GM21619 (cell line): ENCODE results near the gene PHOSPHO1.
A peak's percentile ranks its signal among the peaks of the same experiment; 100 is the strongest.

Experiments used
- ATAC-seq: cut with Tn5 transposase; IDR thresholded peaks from one replicate; pipeline ENCODE4 v1.9.1; 2021; ENCODE audit not compliant: unreplicated experiment

The PHOSPHO1 gene

DNA sequence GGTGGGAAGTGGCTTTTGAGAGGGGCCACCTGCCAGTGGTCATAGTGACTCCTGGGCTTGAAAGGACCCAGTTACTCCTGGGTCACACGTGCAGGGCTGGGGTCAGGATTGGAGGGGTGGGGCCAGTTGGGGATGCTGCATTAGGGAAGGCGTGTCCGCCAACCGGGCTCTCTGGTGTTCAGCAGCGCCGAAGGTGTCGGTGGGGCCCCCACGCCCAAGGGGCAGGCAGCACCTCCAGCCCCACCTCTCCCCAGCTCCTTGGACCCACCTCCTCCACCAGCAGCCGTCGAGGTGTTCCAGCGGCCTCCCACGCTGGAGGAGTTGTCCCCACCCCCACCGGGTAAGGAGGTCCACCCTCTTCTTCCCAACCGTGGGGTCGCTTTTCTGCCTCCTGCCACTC lies 10.6 kb downstream of the PHOSPHO1 start:
- ATAC-seq, result no peak

DNA sequence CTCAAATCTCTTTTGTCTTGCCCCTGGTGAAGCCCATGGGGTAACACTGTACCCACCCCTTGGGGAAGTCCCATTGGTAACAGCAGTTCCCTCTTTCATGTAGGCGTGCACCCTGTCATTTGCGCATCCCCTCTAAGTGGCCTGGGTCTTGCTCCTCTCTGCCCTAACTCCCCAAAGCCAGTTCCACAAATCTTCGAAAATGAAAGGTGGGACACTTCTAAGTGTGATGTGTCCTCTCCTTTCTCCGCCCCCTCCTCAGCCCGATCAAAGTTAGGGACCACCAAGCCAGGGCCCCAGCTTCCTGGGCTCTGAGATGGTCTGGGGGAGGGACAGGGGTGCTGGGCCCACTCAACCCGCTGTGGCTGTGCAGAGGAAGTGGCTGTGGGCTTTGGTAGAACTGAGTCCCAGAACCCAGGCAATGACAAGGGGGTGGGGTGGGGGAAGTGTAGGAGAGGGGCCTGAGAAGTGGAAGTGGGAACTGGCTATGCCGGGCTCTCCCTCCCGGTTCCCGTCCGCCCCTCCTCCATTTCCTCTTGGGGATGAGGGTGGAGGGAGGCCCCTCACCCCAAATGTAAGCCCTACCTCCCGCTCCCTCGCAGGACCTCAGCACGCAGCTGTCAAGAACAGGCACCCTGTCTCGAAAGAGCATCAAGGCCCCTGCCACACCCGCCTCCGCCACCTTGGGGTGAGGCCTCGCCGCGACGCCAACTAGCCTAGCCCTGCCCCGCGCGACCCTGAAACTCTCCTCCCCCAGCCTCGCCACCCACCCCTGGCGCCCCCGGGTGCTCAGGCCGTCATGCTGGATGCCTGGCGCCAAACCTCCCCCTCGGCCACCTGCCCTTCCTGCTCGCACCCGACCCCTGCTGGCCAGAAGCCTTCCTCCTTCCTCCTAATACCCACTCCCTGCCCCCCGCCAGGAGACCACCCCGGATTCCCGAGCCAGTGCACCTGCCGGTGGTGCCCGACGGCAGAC lies 11.4 kb downstream of the PHOSPHO1 start:
- ATAC-seq, result no peak

DNA sequence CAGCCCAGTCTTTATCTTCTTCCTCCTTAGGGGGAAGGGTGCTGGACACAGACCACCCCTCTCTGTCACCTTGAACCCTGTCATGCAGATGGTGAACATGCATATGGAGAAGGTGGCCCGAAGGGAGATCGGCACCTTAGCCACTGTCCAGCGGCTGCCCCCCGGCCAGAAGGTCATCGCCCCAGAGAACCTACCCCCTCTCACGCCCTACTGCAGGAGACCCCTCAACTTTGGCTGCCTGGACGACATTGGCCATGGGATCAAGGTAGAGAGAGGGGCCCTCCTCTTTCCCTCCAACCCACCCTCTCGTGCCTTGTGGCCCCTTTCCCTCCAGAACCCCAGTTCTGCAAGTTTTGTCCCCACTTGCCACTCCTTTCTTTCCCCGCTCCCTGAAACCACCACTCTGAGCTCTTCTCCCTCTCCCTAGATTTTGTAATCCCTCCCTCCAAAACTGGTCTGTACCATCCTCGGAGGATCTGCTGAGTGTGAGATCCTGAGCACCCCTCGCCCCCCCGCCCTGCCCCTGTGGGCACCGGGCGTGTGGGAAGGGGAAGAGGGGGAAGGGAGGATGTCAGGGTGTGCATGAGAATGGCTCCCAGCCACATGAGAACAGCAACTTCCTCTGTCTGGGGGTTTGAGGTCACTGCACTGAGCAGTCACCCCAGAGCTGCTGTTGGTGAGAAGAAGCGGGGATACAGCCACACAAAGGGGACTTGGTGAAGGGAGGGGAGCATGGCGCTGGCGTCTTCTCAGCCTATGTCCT lies 12.8 kb downstream of the PHOSPHO1 start:
- ATAC-seq, result peak; percentile 39

DNA sequence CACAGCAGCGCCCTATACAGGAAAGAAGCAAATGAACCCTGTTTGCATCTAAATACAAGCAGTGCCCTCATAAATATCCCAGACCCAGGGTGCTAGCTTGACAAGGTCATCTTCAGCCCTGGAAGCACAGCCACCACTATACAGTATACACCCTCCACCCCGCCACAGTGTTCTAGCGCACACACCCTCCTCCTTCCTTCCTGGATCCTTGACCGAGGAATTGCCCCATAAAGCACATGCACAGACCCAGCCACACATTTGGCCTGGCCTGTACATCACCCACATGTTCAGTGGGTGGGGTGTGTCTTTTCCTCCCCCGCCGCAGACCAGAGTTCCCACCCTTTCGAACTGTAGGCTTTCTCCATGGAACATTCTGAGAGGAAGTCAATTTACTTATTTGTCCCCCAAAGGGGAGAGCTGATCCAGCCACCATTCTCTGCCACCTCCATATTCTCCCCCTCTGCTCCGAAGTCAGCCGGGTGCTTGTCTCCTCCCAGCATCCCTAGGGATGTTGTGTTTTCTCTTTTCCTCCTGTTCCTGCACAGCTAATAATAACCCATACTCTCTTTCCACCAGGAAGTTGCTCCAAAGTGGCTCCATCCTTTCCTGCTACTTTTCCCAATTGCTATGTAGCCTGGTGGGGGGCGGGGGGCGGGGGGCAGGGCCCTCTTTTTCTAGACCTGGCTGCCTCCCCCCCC lies 13.5 kb downstream of the PHOSPHO1 start:
- no peak for ATAC-seq

DNA sequence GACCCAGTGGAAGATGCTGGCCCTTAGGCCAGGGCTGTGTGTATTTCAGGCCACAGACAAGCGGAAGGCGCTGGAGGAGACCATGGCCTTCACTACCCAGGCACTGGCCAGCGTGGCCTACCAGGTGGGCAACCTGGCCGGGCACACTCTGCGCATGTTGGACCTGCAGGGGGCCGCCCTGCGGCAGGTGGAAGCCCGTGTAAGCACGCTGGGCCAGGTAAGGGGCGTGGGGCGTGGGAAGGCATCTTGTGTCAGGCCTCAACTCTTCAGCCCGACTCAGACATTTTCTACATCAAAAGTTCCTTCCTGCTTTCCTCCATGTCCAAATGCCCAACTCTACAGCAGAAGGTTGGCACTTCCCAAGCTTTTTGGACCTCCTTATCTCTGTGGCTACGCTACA lies 14.1 kb downstream of the PHOSPHO1 start:
- no peak for ATAC-seq

DNA sequence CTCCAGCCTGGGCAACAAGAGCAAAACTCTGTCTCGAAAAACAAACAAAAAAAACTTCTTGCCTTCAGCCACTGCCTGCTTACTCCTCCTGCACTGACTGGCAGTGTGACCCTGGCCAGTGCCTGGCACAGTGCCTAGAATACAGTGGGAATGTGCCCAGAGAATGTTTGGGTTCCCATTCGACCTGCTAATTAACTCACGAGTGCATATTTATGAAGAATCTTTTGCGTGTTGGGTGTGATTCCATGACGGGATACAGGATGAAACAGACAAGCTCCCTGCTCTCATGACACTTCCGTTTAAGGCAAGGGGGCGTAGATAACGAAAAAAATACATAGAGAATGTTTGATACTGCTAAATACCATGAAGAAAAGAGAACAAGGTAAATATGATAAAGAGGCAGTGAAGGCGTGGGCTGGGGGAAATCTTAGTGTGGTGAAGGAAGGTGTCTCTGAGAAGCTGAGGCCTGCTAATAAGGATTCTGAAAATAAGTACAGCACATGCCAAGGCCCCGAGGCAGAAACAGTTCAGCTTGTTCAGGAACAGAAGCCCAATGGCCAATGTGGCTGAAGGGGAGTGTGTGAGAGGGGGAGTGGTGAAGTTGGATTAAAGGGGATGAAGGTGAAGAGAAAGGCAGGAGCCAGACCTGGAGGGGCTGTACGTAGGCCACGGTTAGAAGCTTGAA lies 15.8 kb downstream of the PHOSPHO1 start:
- ATAC-seq, result no peak

DNA sequence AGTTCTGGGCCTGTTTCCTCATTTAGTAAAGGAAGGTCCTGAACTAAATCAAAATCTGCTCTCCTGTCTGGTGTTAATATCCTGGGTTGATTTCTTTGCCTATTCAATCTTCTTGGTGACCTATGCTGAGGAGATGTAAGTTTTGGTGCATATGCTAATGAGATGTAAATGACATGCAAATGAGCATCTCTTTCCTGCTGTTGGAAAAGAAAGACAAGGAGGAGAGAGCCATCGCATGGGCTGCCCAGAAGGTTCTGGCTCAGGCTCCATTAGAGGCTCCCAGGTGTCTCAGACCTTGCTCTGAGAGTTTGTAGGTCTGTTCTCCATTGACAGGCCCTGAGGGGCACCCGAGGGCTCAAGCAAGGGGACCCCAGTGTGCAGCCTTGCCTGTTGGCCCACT lies 16.7 kb downstream of the PHOSPHO1 start:
- no peak for ATAC-seq

DNA sequence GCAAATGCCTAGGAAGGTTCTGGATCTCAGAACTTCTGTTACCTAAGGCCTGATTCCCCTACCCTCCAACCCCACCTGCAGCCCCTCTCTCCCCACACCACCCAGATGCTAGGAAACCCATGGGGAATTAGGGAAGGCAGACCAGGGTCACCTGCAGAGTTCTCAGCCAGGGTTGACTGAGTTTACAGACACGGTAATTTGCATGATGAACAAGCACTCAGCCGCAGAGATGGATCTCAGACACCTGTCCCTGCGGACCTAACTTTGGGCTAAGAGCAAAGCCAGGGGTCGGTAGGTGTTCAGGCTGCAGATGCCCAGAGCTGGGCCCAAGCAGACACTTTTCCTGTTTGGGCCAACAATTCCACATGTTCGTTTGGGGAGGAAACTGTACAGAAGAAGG lies 17.2 kb downstream of the PHOSPHO1 start:
- ATAC-seq, result no peak

DNA sequence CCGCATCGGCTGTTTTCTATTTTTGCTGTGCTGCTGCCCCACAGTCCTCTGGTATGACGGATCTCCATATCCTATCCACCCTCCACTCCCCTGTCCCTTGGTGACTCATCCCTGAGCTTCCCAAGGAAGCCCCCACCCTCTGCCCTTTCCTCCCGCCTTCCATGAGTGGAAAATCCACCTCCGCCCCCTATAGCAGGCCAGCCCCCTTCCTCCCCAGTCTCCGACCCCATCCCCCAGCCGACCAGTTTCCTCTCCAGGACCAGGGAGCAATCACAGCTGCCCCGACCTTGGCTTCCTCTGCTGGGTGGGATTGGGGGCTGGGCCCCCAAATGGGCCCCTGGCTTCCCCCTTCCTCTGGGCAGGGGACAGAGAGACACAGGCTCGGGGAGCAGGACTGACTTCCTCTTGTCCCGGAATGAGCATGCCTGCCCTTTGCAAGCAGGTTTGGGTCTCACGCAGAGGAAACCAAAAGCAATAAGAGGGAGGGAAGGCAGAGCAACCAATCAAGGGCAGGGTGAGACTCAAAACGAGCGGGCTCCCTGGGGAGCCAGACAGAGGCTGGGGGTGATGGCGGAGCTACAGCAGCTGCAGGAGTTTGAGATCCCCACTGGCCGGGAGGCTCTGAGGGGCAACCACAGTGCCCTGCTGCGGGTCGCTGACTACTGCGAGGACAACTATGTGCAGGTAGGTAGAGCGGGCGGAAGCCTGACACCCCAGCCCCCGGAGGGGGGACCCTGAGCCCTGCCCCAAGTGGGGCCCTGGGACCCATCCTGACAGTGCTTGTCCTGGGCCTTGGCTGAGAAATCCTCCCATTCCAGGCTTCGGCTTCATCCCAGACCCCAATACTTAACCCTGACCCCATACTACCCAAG lies 20.2 kb downstream of the PHOSPHO1 start, which contains the start of the genes ABI3 and GNGT2:
TSS of gene ABI3 (plus strand) at position 550 of the 872 bp plus-strand sequence. CDS start at position 568, 18 bp downstream.
TSS of gene GNGT2 (minus strand) at position 417 of the 872 bp plus-strand sequence. CDS start 3,152 bp downstream, outside the sequence.
- ATAC-seq, result peak; percentile 76

DNA sequence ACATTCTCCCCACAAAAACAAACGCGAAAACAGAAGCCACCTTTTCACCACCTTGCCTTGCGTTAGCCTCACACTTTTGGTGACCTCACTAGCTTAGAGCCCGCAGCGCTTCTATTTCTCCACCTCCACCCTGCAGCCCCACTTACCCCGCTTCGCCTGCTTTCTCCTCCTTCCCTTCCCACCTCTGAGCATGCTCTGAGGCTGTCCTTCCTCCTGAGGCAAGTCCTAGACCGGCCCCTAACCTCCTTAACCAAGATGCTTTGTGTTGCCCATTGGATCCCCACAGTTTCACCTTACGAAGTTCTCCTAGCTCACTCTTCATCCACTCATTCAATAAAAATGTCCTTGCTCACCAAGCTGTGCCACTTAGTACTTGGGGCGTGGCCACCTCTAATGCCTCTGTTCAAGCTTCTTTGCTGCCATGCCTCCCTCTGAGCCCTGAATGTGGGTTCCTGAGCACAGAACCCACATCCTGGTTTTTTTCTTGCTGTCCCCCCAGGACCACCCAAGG lies 21.5 kb downstream of the PHOSPHO1 start:
- no peak for ATAC-seq

DNA sequence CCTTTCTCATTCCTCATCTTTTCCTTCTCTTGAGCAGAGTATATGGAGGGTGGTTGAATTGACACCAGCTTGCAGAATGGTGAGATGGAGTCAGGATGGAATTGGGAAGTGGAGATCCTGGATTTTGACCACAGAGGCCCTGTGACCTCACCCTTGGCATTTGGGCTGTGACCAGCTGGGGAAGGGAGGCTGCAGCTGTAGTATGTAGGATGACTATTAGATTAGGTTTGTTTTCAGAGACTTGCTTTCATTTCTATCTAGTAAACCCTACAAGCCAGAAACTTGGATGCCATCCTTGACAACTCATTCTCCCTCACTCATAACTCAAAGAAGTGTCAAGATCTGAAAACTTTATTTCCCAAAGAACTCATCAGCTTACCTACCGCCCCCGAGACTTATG lies 26.1 kb downstream of the PHOSPHO1 start:
- ATAC-seq, result no peak

DNA sequence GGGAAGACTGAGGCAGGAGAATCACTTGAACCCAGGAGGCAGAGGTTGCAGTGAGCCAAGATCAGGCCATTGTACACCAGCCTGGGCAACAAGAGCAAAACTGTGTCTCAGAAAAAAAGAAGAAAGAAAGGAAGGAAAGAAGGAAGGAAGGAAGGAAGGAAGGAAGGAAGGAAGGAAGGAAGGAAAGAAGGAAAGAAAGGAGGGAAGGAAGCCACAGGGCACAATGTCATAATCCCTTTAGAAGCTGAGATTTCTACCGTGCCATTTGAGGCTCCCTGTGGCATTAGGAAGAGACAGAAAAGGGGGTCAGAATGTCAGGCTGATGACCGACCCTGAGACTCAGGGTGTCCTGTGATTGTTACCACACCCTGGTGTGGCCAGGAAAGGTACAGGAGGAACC lies 26.8 kb downstream of the PHOSPHO1 start:
- ATAC-seq, result no peak

DNA sequence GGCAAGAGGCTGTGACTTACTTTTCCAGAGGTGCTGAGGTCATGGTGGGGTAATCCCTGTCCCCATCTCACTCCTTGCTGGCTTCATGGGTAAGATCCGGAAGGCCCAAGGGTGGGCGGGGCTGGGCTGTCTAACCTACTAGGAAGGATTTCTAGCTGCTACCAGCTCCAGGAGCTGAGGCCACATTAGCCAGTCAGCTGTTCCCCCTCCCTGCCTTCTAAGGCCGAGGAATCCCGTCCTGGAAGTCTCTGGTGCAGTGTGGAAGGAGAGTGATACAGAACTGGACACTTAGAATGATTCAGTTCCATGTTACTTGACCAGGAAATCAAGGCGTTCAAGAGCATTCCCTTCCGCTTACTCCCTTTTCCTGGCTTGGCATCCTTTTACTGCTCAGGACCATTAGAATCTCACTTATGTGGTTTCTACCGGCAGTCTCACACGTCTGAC lies 29.1 kb downstream of the PHOSPHO1 start:
- ATAC-seq, result no peak

DNA sequence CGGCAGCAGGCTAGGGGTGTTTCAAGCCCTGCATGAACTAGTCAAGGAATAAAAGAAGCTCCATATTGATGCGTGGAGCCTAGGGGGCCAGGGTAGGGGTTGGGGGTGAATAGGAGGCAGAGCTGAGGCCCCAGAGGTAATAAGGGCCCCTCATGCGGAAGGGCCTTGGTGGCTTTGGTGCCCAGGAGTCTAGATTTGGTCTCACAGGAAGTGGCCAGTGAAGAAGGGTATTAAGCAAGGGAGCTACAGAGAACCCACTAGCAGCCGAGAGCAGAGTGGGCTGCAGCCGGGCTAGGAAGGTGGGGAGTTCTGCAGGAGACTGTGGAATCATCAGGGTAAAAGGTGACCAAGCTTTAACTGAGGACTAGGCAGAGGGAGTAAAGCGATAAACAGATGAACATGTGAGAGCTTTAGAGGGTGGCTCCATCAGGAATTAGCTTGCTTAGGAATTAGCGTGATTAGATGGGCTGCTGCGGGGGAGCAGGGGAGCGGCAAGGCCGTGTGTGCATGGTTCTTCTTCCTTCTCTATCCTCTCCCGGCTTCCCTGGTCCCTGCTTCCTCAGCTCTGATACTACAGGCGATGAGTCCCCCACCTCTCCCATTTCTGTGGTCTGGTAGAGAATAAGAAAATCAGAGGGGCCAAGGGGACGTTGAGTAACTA lies 30.0 kb downstream of the PHOSPHO1 start:
- no peak for ATAC-seq

DNA sequence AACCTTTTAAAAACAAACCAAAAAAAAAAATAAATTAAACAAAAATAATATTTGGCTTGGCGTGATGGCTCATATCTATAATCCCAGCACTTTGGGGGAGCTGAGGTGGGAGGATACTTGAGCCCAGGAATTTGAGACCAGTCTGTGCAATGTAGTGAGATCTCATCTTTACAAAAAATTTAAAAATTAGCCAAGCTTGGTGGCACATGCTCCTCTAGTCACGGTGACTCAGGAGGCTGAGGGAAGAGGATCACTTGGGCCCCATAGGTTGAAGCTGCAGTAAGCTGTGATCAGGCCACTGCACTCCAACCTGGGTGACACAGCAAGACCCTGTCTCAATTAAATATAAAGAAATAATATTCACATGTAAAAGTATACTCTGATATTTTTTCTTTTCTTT lies 32.4 kb downstream of the PHOSPHO1 start:
- no peak for ATAC-seq

DNA sequence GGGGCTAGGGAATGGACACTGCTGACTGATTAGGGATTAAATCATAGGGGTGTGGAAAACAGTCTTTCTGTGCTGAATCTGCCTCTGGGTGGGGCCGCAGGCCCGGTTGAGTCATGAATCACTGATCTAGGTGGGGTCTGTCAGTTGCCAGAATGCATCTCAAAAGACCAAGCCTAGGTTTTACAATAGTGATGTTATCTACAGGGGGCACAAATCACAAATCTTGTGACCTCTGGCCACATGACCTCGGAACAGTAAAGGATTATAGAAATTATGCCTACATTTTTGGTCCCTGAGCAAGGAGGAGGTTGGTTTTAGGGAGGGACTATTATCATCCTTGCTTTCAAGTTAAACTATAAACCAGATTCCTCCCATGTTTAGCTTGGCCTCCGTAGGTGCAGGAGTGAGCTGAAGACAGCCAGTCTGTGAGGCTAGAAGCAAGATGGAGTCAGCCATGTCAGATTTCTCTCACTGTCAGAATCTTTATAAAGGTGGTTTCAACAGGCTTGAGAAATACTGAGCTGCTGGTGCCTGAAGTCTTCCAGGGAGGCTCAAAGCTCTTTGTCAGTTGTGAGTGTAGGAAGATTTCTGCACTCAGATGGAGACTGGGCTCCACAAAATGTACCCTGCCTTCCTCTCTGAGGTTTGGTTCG lies 33.1 kb downstream of the PHOSPHO1 start:
- ATAC-seq, result no peak

DNA sequence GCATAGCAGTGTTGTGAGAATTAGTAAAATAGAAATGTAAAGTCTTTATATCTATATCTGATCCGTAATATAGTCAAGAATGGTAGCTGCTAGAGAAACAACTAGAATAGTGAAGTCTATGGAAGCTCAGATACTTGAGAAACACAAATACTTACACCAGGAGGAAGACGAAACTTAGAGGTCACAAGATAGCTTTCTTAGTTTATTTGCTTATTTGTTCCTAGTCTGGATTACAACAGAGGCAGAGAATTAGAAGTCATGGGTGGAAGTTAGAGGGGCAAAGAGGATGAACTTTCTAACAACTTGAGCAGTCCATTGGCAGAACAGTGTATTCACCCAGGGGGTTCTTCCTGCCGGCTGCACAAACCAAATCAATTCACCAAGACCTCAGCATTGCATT lies 34.1 kb downstream of the PHOSPHO1 start:
- no peak for ATAC-seq

DNA sequence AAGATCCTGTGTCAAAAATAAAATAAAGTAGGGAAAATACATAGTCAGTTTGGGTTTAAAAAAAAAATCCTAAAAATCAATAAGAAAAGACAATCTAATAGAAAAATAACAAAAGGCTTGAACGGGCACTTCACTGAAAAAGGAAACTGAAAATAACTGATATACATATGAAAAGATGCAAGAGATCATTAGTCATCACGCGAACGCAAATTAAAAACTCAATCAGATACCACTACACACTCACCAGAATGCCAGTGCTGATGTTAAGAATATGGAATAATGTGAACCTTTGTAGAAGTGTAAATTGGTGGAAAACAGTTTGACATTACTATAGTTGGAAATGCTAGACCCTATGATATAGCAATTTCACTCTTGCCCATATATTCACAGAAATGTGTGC lies 34.8 kb downstream of the PHOSPHO1 start:
- no peak for ATAC-seq

DNA sequence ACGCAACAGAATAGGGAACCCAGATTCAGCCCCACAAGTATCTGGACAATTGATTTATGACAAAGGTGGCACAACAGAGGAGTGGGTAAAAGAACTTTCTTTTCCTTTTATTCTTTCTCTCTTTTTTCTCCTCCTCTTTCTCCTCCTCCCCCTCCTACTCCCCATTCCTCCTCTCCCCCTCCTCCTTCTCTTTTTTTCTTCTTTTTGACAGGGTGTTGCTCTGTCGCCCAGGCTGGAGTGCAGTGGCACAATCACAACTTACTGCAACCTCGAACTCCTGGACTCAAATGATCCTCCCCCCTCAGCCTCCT lies 36.3 kb downstream of the PHOSPHO1 start:
- ATAC-seq, result no peak
